GM23338 (cell line): ENCODE results near the gene RBCK1.

Experiments used
- CREB1 ChIP-seq: fragments of 250-450 bp; sonication (Bioruptor Pico); IDR thresholded peaks from 2 replicates; pipeline ENCODE4 v1.5.0; 2020; ENCODE audit warnings: low read depth, mild to moderate bottlenecking, moderate library complexity
- EZH2 ChIP-seq: fragments of 200-600 bp; sonication (generic); IDR thresholded peaks from one replicate; pipeline ENCODE4 v1.8.0; 2017; ENCODE audit warnings: antibody characterized with exemption, mild to moderate bottlenecking, low read depth; ENCODE audit not compliant: unreplicated experiment
- EZH2phosphoT487 ChIP-seq: fragments of 200-600 bp; sonication (generic); IDR thresholded peaks from one replicate; pipeline ENCODE4 v1.8.1; 2018; ENCODE audit warnings: antibody characterized with exemption; ENCODE audit not compliant: unreplicated experiment
- JUNB ChIP-seq: IDR thresholded peaks from one replicate; pipeline ENCODE4 v1.6.1; 2016; ENCODE audit warnings: antibody characterized with exemption; ENCODE audit not compliant: unreplicated experiment
- NANOG ChIP-seq: IDR thresholded peaks from 2 replicates; pipeline ENCODE4 v1.6.1; 2016; ENCODE audit warnings: antibody characterized with exemption, borderline replicate concordance
- POLR2AphosphoS5 ChIP-seq: IDR thresholded peaks from 2 replicates; pipeline ENCODE4 v1.6.1; 2016; ENCODE audit warnings: antibody characterized with exemption, low read depth
- ZNF114 ChIP-seq: fragments of 250-450 bp; sonication (Bioruptor Pico); IDR thresholded peaks from 2 replicates; pipeline ENCODE4 v1.5.0; 2020; ENCODE audit warnings: mild to moderate bottlenecking, moderate library complexity
- ZNF331 ChIP-seq: fragments of 250-450 bp; sonication (Bioruptor Pico); IDR thresholded peaks from 2 replicates; pipeline ENCODE4 v1.5.0; 2020; ENCODE audit warnings: low read depth, mild to moderate bottlenecking, moderate library complexity
- TF ChIP-seq, protein P1 (sequence below), 2 experiments: fragments of 200-600 bp in 1 of 2; sonication (generic) in 1 of 2; conservative IDR thresholded peaks; 2 replicates each; pipeline versions ENCODE4 v1.5.1 to v1.6.1; 2016 to 2017; ENCODE audit warnings: antibody characterized with exemption in 2 of 2, low read depth in 2 of 2, mild to moderate bottlenecking in 2 of 2, moderate library complexity in 1 of 2
- TF ChIP-seq, protein P2 (sequence below): IDR thresholded peaks from one replicate; pipeline ENCODE4 v1.6.1; 2018; ENCODE audit warnings: antibody characterized with exemption; ENCODE audit not compliant: unreplicated experiment
- TF ChIP-seq, protein P3 (sequence below): fragments of 250-450 bp; sonication (Bioruptor Pico); IDR thresholded peaks from 2 replicates; pipeline ENCODE4 v1.5.0; 2020; ENCODE audit warnings: mild to moderate bottlenecking, moderate library complexity

DNA sequence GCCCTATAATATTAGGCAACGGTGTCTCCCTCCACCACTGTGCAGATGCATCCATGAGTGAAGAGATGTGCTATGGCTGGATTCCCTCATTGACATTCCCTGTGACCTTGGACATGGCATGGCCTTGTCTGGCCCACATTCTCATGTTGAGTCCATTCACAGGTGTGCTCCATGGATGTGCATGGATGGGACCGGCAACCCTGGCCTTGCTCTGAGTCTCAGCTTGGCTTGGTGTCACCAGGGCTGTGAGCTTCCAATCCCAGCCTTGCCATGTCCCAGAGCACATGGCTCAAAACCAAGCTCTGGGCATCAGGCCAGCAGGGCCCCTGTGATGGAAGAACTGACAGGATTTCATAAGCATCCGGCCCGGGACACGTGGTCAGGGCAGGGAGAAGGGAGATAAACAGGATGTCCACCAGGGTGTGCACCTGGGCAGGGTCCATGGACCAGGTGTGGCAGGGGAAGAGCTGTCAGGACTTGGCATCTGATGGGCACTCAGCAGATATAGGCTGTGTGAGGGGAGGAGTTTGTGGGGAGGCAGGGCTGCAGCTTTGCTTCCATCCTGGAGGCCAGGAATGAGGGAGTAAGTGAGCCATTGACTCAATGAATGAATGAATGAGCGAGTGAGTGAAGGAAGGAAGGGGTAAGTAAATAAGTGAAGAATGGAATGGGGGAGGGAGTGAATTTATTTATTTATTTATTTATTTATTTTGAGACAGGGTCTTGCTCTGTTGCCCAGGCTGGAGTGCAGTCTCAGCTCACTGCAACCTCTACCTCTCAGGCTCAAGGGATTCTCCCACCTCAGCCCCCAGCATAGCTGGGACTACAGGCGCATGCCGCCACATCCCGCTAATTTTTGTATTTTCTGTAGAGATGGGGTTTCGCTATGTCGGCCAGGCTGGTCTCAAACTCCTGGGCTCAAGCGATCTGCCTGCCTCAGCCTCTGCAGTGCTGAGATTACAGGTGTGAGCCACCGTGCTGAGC is 45.5 kb upstream of the RBCK1 start:
- TF ChIP-seq, protein P1, sequence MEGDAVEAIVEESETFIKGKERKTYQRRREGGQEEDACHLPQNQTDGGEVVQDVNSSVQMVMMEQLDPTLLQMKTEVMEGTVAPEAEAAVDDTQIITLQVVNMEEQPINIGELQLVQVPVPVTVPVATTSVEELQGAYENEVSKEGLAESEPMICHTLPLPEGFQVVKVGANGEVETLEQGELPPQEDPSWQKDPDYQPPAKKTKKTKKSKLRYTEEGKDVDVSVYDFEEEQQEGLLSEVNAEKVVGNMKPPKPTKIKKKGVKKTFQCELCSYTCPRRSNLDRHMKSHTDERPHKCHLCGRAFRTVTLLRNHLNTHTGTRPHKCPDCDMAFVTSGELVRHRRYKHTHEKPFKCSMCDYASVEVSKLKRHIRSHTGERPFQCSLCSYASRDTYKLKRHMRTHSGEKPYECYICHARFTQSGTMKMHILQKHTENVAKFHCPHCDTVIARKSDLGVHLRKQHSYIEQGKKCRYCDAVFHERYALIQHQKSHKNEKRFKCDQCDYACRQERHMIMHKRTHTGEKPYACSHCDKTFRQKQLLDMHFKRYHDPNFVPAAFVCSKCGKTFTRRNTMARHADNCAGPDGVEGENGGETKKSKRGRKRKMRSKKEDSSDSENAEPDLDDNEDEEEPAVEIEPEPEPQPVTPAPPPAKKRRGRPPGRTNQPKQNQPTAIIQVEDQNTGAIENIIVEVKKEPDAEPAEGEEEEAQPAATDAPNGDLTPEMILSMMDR (conservative IDR thresholded peaks at IDR 0.05; ENCODE audit: low read depth in 2 of 2), result peak; percentile 43 to 69
- TF ChIP-seq JUNB (no peak), EZH2phosphoT487 (no peak), ZNF331 (no peak), POLR2AphosphoS5 (no peak), NANOG (no peak), CREB1 (no peak), ZNF114 (CRISPR knock-in tag) (no peak), EZH2 (no peak)
- TF ChIP-seq, protein P2, sequence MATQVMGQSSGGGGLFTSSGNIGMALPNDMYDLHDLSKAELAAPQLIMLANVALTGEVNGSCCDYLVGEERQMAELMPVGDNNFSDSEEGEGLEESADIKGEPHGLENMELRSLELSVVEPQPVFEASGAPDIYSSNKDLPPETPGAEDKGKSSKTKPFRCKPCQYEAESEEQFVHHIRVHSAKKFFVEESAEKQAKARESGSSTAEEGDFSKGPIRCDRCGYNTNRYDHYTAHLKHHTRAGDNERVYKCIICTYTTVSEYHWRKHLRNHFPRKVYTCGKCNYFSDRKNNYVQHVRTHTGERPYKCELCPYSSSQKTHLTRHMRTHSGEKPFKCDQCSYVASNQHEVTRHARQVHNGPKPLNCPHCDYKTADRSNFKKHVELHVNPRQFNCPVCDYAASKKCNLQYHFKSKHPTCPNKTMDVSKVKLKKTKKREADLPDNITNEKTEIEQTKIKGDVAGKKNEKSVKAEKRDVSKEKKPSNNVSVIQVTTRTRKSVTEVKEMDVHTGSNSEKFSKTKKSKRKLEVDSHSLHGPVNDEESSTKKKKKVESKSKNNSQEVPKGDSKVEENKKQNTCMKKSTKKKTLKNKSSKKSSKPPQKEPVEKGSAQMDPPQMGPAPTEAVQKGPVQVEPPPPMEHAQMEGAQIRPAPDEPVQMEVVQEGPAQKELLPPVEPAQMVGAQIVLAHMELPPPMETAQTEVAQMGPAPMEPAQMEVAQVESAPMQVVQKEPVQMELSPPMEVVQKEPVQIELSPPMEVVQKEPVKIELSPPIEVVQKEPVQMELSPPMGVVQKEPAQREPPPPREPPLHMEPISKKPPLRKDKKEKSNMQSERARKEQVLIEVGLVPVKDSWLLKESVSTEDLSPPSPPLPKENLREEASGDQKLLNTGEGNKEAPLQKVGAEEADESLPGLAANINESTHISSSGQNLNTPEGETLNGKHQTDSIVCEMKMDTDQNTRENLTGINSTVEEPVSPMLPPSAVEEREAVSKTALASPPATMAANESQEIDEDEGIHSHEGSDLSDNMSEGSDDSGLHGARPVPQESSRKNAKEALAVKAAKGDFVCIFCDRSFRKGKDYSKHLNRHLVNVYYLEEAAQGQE, result no peak
- TF ChIP-seq, protein P3, sequence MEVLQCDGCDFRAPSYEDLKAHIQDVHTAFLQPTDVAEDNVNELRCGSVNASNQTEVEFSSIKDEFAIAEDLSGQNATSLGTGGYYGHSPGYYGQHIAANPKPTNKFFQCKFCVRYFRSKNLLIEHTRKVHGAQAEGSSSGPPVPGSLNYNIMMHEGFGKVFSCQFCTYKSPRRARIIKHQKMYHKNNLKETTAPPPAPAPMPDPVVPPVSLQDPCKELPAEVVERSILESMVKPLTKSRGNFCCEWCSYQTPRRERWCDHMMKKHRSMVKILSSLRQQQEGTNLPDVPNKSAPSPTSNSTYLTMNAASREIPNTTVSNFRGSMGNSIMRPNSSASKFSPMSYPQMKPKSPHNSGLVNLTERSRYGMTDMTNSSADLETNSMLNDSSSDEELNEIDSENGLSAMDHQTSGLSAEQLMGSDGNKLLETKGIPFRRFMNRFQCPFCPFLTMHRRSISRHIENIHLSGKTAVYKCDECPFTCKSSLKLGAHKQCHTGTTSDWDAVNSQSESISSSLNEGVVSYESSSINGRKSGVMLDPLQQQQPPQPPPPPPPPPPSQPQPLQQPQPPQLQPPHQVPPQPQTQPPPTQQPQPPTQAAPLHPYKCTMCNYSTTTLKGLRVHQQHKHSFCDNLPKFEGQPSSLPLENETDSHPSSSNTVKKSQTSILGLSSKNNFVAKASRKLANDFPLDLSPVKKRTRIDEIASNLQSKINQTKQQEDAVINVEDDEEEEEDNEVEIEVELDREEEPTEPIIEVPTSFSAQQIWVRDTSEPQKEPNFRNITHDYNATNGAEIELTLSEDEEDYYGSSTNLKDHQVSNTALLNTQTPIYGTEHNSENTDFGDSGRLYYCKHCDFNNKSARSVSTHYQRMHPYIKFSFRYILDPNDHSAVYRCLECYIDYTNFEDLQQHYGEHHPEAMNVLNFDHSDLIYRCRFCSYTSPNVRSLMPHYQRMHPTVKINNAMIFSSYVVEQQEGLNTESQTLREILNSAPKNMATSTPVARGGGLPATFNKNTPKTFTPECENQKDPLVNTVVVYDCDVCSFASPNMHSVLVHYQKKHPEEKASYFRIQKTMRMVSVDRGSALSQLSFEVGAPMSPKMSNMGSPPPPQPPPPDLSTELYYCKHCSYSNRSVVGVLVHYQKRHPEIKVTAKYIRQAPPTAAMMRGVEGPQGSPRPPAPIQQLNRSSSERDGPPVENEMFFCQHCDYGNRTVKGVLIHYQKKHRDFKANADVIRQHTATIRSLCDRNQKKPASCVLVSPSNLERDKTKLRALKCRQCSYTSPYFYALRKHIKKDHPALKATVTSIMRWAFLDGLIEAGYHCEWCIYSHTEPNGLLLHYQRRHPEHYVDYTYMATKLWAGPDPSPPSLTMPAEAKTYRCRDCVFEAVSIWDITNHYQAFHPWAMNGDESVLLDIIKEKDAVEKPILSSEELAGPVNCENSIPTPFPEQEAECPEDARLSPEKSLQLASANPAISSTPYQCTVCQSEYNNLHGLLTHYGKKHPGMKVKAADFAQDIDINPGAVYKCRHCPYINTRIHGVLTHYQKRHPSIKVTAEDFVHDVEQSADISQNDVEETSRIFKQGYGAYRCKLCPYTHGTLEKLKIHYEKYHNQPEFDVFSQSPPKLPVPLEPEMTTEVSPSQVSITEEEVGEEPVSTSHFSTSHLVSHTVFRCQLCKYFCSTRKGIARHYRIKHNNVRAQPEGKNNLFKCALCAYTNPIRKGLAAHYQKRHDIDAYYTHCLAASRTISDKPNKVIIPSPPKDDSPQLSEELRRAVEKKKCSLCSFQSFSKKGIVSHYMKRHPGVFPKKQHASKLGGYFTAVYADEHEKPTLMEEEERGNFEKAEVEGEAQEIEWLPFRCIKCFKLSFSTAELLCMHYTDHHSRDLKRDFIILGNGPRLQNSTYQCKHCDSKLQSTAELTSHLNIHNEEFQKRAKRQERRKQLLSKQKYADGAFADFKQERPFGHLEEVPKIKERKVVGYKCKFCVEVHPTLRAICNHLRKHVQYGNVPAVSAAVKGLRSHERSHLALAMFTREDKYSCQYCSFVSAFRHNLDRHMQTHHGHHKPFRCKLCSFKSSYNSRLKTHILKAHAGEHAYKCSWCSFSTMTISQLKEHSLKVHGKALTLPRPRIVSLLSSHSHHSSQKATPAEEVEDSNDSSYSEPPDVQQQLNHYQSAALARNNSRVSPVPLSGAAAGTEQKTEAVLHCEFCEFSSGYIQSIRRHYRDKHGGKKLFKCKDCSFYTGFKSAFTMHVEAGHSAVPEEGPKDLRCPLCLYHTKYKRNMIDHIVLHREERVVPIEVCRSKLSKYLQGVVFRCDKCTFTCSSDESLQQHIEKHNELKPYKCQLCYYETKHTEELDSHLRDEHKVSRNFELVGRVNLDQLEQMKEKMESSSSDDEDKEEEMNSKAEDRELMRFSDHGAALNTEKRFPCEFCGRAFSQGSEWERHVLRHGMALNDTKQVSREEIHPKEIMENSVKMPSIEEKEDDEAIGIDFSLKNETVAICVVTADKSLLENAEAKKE (CRISPR knock-in tag), result no peak
